GM19238 (cell line): ENCODE data around the gene FRMD6.

Experiments
- DNase-seq: peaks from one replicate; pipeline ENCODE4 v3.0.0; 2011; ENCODE audit warnings: low spot score; ENCODE audit not compliant: insufficient read length

FRMD6 gene

DNA sequence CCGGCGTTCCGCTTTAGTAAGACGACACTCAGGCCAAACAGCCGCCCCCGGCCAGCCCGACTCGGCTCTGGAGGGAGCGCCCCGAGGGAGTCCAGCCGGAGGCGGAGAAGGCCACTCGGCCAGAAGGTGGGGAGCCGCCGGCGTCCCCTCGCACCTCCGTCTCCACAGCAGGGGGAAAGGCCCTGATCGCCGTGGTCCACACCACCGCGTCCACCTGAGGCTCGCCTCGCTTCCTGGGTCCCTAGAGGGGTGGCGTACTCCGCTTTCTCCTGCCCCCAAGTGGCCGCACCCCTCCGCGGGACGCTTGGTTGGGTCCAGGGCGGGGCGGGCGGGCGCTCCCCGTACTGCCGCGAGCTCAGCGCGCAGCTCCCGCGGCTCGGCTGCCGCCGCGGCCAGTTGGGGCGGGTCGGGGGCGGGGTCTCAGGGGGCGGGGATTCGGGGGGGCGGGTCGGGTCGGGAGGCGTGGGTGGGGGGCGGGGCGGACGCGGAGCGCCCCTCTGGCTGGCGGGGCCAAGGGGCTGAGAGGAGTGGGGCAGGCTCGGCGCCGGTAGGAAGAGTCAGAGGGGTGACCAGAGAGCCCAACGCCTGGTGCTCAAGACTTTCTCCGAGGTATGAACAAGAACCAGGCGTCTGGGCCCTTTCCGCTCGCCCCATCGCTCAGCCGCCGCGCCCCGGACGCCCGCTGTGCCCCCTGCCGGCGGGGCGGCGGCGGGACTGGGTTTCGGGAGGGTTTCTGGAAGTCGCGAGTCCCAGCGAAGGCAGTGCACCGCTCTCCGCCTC is at the start of gene FRMD6:
Gene FRMD6, plus strand, starts transcription at position 523 of the 780 bp plus-strand sequence. CDS start 37,927 bp downstream, outside the sequence.
- peak; percentile 77 for DNase-seq

DNA sequence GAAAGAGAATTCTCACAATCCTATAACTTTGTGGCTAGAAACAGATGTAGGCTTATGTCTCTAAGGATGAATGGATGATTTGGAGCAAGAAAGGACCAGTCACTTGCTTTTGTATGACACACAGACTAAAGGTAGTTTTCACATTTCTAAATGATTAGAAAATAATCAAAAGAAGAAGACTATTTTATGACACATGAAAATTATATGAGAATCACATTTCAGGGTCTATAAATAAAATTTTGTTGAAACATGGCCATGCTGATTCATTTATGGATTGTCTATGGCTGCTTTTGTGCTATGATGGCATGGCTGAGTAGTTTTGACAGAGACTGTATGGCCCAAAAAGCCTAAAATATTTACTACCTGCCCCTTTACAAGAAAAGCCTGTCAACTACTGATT is 49.4 kb upstream of the FRMD6 start:
- DNase-seq = no peak

DNA sequence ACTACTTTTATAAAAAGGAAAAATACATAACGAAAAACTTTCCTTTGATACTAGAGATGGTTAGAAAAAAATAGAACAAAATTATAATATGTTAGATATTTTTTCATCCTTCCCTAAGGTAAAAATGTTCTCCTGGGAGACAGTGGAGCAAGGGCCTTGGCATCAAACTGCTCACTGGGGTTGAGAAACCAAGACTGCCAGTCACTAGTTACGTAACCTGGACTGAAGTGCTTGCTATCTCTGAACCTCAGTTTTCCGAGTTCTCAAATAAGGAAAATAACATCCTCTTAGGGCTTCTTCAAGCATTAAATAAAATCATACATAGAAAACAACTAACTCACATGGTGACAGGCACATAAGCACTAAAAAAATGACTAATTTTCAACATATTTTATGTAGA is 48.2 kb upstream of the FRMD6 start:
- no peak for DNase-seq

DNA sequence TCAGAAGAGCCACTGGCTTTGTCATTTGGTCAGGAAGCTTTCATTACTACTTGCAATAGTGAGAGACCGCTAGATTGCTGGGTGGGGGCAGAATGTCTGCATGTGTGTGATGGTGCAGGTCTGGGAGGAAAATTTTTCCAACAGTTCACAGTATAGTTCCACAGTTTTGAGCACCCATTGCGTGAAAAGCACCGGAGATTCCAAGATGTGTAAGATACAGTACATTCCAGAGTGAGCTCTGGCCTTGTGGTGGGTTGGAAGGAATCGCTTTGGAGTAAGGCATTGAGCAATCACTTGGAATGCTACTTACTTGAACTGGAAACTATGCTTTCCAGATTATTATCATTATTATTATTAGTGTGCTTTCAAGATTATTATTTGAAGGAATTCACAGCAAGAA is 47.6 kb upstream of the FRMD6 start:
- no peak for DNase-seq

DNA sequence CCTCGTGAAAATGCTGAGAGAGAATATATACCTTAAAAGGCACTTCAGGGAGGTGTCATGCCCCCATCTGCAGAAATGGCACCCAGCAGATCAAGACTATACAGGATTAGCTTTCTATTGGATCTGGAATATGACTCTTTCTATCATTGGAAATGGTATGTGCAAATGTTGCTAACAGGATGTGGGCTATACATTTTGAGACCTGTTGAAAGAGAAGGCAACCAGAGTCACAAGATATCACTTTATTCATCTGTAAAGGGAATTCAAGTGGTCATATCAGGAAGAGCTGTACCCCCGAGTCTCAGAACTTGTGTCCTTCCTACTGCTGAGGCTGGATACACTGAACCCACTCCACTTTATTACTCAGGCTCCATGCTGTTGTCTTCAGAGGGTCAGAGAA is 46.1 kb upstream of the FRMD6 start:
- no peak for DNase-seq

DNA sequence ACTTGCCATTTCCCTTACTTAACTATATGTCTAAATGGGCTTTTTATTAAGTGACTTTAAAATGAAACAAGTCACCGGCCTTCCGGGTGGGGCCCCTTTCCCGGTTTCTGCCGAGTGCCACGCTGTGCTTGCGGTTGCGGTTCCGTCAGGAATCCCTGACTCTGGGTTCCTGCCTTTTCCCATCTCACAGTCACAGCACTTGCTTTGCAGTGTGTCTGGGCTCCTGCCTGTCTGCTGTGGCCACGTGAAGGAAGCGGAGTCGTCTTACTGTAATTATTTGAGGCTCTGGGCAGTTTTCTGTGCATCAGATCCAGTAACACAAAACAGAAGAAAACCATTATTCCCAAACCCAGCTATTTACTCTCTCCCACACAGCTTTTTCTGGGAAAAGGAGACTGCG is 44.0 kb upstream of the FRMD6 start:
- no peak for DNase-seq

DNA sequence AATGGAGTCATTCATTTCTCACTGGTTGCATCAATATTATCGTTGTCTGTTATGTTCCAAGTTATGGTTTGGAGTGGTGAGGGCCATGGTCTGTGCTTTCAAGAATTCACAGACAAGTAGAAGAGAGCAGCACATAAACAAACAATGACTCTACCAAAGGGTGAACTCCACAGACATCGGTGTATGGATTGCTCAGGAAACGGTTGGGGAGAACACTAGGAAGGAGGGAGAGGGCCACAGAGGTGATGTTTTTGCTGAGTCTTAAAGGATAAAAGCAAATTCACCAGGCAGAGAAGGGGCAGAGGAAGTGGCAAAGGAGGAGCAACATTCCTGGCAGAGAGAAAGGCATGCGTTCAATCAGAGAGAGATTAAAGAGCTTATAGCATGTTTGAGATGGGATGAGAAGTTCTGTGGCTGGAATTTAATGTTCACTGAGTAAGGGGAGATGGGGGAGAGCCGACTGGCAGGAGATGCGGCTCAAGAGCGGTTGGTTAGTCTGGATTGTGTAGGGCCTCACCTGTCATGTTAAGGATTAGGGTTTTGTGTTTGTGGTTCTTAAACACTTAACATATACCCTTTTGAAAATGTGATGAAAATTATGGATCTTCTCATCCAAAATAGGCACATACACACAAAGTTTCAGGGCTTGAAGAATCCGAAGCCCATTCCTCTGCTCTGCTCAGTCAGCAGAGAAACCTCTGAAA is 42.3 kb upstream of the FRMD6 start:
- no peak for DNase-seq

DNA sequence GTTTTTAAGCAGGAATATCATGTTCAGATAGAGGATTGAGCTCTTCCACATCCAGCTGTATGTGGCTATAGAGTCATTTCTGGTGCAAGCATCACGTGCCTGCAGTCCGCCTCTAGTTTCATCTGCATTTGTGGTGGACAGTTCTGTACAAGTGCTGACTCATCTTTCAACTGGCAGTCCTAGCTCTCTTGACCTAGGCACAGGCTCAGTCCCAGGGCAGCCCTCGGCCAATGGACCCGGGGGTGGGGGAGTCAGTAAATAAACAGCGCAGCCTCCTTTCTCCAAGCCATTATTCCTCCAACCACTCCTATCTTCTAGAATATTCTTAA is 41.8 kb upstream of the FRMD6 start:
- DNase-seq = no peak

DNA sequence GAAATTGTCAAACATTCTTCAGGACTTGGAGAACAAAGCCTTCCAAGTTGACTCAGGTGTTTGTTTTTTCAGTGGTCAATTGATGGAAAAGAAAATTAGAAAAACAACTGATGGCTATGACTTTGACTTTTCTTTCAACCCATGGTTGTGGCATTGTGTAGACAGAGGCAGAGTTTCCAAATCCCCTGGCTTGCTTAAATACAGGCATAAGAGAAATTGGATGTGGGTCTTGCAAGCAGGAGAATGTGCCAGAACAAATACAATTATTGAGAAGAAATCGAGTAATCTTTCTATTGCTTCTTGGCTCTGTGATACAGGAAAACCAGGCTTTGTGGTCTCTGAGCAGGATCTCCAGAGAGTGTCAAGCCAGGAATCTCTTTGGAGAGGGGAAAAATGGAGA is 40.9 kb upstream of the FRMD6 start:
- DNase-seq = no peak

DNA sequence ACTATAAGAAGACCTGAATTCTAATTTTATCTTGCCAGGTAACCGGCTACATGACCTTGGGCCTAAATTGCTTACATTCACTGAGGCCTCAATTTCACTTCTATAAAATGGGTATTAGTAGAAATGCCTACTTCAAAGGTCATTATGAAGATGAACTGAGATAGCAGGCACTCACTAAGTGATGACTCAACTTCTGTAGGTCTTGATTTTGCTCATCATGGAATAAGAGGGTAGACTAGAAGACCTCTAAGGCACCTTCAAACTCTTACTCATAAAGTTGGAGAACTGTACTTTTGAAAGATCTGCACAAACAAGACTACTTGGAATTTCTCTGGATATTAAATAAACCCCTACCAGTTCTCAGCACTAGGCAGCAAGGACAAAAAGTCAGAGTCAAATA is 39.3 kb upstream of the FRMD6 start:
- no peak for DNase-seq

DNA sequence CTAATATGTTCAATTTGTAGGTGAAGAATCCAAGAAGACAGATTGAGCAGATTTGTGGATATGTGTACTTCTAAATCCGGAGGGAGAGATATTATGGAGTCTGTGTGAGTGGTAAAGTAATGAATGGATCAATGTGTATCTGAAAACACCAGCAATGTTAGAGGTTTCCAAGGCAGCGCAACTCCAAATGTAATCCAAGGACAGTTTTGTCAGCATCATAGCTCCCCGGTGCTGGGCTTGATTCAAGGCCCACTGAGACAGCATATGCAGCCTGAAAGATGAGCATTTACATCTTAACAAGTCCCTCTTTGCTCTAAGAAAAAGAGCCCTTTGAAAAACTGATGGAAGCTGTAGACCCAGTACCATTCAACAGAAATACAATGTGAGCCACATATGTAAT is 38.3 kb upstream of the FRMD6 start:
- DNase-seq = no peak

DNA sequence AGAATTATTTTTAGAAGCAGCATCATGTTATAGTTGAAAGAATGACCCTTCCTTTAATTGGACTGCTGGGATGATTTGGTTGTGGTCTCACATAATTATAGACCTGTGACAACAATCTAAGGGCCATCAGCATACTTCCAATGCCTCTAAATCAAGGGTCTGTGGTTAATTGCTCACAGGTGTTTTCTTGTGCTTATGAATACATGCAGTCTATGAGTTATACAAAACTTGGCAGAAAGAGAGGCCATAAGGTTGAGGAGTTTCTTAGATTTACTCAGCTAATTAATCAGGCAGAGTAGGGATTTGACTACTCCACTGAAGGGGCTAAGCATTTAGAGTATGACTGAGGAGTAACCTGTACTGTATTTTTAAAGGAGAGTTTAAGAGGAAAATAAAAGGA is 37.0 kb upstream of the FRMD6 start:
- DNase-seq = no peak

DNA sequence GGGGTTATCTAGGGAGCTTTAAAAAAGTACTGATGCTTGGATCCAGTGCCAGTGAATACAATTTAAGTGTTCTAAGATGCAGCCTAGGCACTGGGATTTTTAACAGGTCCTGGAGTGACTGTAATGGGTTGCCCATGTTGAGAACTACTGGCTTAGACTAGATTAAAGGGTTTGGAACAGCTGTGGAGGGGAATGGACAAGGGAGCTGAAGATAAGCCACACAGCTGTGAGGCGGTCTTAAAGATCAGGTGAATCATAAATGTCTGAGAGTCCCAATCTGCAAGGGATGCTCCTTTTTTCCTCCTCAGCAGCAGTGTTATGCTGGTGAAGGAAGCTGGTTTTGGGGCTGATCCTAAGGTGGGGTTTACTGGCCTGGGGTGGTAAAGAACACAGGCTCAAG is 35.5 kb upstream of the FRMD6 start:
- DNase-seq = no peak

DNA sequence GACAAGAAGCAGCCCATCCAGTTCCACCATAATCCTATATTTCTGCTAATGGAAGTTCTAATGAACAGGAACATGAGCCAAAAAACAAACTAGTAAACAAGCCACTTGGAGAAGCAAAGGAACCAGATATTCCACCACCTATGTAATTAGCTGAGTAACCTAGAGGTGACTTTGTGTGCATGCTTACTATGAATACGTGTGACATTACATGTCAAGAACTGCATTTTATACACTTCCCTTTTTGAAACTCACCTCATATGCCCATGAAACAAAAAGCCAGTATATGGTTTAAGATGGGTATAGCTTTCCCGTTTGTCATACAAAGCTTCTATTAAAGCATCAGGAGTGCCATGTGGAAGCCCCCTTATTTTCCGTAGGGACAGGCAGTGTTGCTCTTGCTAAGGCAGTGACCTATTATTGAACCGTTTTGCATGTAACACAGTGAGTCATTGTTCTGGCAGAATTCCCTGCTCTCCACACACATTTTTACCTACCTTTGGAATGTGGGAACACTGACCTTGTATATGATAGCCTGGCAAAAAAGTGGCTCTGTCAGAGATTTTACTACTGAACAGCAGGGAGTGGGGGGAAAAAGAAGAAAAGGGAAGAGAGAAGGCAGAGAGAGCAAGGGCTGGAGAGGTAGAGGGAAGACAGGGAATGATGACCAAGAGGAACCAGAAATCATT is 34.8 kb upstream of the FRMD6 start:
- no peak for DNase-seq

DNA sequence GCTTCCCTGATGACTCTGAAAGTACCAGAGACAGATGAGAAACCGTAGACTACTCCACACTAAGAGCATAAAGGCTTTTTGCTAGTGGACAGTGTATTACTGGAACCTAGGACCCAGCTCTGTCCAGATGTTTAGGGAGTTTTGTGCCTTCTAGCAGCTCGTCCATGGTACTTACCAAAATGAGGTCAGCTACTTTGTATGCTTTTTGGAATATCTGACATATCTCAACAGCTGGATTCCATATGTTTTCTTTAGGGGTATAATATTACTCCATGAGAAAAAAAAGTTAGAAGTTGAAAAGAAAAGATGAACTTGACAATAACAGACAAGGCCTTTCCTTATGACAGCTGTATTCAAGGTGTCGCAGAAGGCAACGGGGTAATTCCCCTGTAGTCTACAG is 32.1 kb upstream of the FRMD6 start:
- DNase-seq = no peak

DNA sequence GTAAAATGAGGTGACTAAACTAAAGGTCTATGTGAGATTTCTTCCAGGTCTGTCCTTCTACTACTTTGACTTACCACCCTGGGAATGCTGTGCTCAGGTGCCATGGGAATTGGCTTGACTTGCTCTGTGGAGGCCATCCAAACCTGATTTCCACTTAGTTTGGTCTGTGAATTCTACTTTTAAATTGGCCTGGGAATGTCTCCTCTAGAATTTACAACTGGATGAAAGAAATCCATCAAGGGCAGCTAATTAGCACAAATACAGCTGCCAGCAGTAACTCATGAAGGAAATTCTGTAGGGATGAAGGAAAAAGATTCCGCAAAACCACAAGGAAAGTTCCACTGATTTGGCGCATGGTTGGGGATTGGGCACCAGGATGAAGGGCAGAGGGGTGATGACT is 31.7 kb upstream of the FRMD6 start:
- DNase-seq = no peak

DNA sequence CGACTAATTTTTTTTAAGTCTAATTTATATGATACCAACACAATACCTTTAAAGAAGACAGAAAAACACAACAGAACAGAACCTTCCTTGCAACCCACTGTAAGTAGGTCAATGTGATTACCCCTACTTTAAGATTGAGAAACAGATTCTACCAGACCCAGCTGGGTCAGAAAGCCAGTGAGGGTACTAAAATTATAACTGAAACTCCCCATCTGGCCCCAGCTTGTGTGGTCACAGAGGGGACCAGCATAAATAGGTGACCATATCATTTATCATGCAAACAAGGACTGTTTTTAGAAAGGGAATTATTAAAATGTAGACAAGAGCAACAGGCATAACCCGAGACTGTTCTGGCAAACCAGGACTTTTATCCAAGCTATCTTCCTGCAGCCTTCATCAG is 30.1 kb upstream of the FRMD6 start:
- no peak for DNase-seq

DNA sequence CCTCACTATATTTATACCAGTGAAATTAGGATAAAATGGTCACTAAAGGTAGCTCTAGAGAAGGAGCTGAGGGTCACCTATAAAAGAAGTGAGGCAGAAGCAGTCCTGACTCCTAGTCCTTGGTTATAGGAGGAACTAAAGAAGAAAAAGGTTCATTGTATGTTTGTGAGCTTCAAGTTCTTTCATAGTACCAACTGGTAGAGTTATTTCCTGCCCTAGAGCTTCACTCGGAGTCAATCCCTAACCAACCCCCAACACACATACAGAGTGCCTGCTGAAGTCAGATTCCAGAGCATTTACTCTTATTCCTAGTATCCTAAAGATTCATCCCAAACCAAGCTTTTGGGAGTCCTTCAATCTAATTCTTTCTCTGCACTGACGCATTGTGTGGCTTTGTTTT is 29.3 kb upstream of the FRMD6 start:
- DNase-seq = no peak

DNA sequence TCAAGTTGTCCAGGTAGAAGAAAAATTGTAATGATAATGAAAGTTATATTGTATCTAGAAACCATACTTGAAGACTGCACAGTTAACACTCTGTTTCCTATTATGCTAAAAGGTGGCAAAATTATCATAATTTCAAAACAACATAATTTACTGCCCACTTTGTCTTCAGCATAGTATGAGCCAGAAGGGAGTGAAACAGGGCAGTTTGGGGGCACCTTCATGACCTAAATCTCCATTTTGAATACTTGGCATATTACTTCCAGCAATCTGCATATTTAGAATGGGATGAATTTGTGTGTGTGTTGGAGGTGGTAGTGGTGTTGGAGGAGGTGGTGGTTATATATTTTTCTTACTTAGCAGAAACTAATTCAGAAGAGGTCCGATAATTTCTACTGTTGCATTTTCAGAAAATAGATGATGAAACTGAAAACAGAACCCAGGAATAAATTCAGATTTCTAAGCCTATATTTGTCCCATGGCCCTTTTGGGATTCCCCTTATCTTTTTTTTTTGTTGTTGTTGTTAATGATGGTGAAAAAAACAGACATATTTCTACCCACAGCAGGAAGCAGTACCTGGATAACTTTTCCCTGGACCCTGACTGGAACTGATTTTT is 26.6 kb upstream of the FRMD6 start:
- no peak for DNase-seq

DNA sequence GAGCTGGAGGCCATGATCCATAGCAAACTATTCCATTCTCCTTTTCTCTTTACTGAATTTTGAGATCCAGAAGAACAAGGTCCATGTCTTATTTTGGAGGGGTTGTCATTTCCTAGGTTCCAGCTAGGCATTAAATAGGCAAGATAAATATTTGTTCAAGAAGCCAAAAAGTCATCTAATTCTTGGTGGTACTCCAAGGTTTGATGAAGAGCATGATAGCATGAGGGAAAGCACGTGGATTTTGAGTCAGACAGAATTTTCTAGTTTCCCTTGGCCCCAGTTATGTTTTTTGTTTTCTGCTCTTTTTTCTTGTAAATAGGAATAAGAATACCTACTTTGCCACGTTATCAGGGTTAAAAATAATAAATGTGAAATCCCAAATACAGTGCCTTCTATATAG is 25.5 kb upstream of the FRMD6 start:
- DNase-seq = no peak

DNA sequence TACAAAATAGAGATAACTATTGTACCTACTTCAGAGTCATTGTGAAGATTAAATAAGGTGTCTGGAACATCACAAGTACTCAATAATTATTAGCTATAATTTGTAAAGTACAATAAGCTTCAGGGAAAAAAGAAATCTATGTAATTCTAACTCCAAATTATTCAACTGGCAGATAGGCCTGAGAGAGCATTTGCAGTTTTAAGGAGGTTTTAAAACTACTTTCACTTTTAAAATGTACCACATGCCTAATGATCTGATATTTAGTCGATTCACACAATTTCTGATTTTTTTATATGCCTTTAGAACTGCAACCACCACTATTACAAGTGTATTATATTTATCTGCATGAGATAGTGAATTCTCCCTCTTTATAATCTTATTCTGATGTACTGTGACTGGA is 24.9 kb upstream of the FRMD6 start:
- DNase-seq = no peak

DNA sequence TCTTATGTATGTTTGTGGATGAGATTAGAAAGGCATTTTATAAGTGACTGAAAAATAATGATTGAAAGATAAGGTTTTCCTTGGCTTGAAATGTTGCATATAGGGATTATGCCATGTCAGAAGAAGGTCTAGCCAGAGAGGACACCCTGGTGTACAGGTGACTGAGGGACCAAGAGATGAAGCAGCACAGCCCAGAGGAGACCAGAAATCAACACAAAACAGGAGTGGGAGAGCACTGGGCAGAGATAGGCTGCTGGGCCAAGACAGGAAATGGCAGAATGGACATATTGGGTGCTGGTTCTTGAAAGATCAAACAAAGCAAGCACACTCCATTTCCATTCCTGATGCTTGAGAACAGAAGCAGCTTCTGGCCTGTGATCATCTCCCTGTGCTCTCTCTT is 24.4 kb upstream of the FRMD6 start:
- DNase-seq = no peak
